GM12891 (cell line): ENCODE data around the gene RAB35.

ENCODE experiments used
- PAX5 ChIP-seq: IDR thresholded peaks from 2 replicates; pipeline ENCODE4 v1.6.1; 2011; ENCODE audit warnings: low read length, moderate library complexity, mild to moderate bottlenecking; ENCODE audit not compliant: insufficient read depth, severe bottlenecking
- POLR2A ChIP-seq: IDR thresholded peaks from 2 replicates; pipeline ENCODE4 v1.6.1; 2011; ENCODE audit warnings: low read depth, low read length, control low read depth
- POLR2AphosphoS5 ChIP-seq: IDR thresholded peaks from 2 replicates; pipeline ENCODE4 v1.6.1; 2011; ENCODE audit warnings: low read depth, low read length, control low read depth
- POU2F2 ChIP-seq: IDR thresholded peaks from 2 replicates; pipeline ENCODE4 v1.6.1; 2011; ENCODE audit warnings: low read depth, mild to moderate bottlenecking, control low read depth, low read length, moderate library complexity
- TAF1 ChIP-seq: IDR thresholded peaks from 2 replicates; pipeline ENCODE4 v1.6.1; 2011; ENCODE audit warnings: low read depth, low read length, control low read depth

- TF ChIP-seq POLR2AphosphoS5 (peak; percentile 36; the same call in 1 of the 2 replicates), POLR2A (no peak), TAF1 (no peak), PAX5 (no peak), POU2F2 (no peak)
Observed at GRCh38 chr12:120161852-120162251, 45.3 kb upstream of the RAB35 start.
